H9 (cell line): ENCODE results near the gene UBE2E3. TPM values are rescaled to one million over a fixed set of nuclear protein-coding genes. Genes with fewer than 3 reads are reported as not detected.

Experiments
- DNase-seq: peaks from one replicate; pipeline ENCODE4 v3.0.0-alpha.2; 2017
- H2AFZ ChIP-seq: one replicate; pipeline ENCODE4 v1.6.1; 2013; ENCODE audit warnings: mild to moderate bottlenecking, low read length, control low read depth, moderate library complexity
- H2AK5ac ChIP-seq: 2 replicates; pipeline ENCODE4 v1.6.1; 2013; ENCODE audit warnings: low read length, control low read depth, mixed read lengths; ENCODE audit not compliant: insufficient read length
- H2BK120ac ChIP-seq: one replicate; pipeline ENCODE4 v1.6.1; 2013; ENCODE audit warnings: low read depth, mild to moderate bottlenecking, low read length, control low read depth, inconsistent platforms; ENCODE audit not compliant: poor library complexity, severe bottlenecking
- H2BK12ac ChIP-seq: 2 replicates; pipeline ENCODE4 v1.6.1; 2013; ENCODE audit warnings: low read length, control low read depth, mixed read lengths, low read depth; ENCODE audit not compliant: insufficient read length
- H2BK15ac ChIP-seq: 2 replicates; pipeline ENCODE4 v1.6.1; 2013; ENCODE audit warnings: low read depth, low read length, control low read depth
- H2BK20ac ChIP-seq: one replicate; pipeline ENCODE4 v1.6.1; 2013; ENCODE audit warnings: low read depth, mild to moderate bottlenecking, low read length, control low read depth, inconsistent platforms; ENCODE audit not compliant: poor library complexity, severe bottlenecking
- H2BK5ac ChIP-seq: 2 replicates; pipeline ENCODE4 v1.6.1; 2013; ENCODE audit warnings: low read length, control low read depth, mixed read lengths; ENCODE audit not compliant: insufficient read length
- H3K14ac ChIP-seq: 2 replicates; pipeline ENCODE4 v1.6.1; 2013; ENCODE audit warnings: low read length, control low read depth; ENCODE audit not compliant: insufficient read depth
- H3K18ac ChIP-seq: 2 replicates; pipeline ENCODE4 v1.6.1; 2013; ENCODE audit warnings: low read depth, mild to moderate bottlenecking, mixed read lengths, low read length, control low read depth; ENCODE audit not compliant: insufficient read length
- H3K23ac ChIP-seq: 2 replicates; pipeline ENCODE4 v1.6.1; 2013; ENCODE audit warnings: low read length, control low read depth, mixed read lengths, low read depth; ENCODE audit not compliant: insufficient read length
- H3K23me2 ChIP-seq: 2 replicates; pipeline ENCODE4 v1.6.1; 2013; ENCODE audit warnings: low read depth, mild to moderate bottlenecking, mixed read lengths, low read length, control low read depth; ENCODE audit not compliant: insufficient read length, poor library complexity, severe bottlenecking
- H3K27ac ChIP-seq: 2 replicates; pipeline ENCODE4 v1.5.1; 2013; ENCODE audit warnings: low read length, control low read depth, mixed read lengths, low read depth; ENCODE audit not compliant: insufficient read length
- H3K27me3 ChIP-seq: 2 replicates; pipeline ENCODE4 v1.6.1; 2013; ENCODE audit warnings: low read length, control low read depth, inconsistent platforms; ENCODE audit not compliant: insufficient read depth
- H3K4ac ChIP-seq: 2 replicates; pipeline ENCODE4 v1.6.1; 2013; ENCODE audit warnings: low read depth, mild to moderate bottlenecking, control low read depth, inconsistent platforms, low read length, moderate library complexity
- H3K4me1 ChIP-seq: 2 replicates; pipeline ENCODE4 v1.6.1; 2013; ENCODE audit warnings: low read length, control low read depth, inconsistent platforms; ENCODE audit not compliant: insufficient read depth
- H3K4me2 ChIP-seq: 2 replicates; pipeline ENCODE4 v1.6.1; 2013; ENCODE audit warnings: low read length, control low read depth, mixed read lengths; ENCODE audit not compliant: insufficient read length, insufficient read depth
- H3K56ac ChIP-seq: 2 replicates; pipeline ENCODE4 v1.6.1; 2013; ENCODE audit warnings: low read depth, mild to moderate bottlenecking, mixed read lengths, low read length, control low read depth; ENCODE audit not compliant: insufficient read length
- H3K79me1 ChIP-seq: 2 replicates; pipeline ENCODE4 v1.6.1; 2013; ENCODE audit warnings: low read depth, mild to moderate bottlenecking, moderate library complexity, low read length, control low read depth, inconsistent platforms; ENCODE audit not compliant: insufficient read depth, poor library complexity, severe bottlenecking
- H3K79me2 ChIP-seq: 2 replicates; pipeline ENCODE4 v1.6.1; 2013; ENCODE audit warnings: low read length, control low read depth, inconsistent platforms; ENCODE audit not compliant: insufficient read depth
- H3K9ac ChIP-seq: 2 replicates; pipeline ENCODE4 v1.6.1; 2013; ENCODE audit warnings: low read length, control low read depth, mixed read lengths; ENCODE audit not compliant: insufficient read length; ENCODE audit errors: extremely low read depth
- H3K9me3 ChIP-seq: one replicate; pipeline ENCODE4 v1.6.1; 2013; ENCODE audit warnings: low read depth, low read length, inconsistent platforms; ENCODE audit not compliant: control insufficient read depth
- H3T11ph ChIP-seq: one replicate; pipeline ENCODE4 v1.6.1; 2013; ENCODE audit warnings: mild to moderate bottlenecking, low read length, control low read depth, inconsistent platforms
- H4K20me1 ChIP-seq: one replicate; pipeline ENCODE4 v1.6.1; 2013; ENCODE audit not compliant: control insufficient read depth, insufficient read length, insufficient read depth
- H4K5ac ChIP-seq: 2 replicates; pipeline ENCODE4 v1.6.1; 2013; ENCODE audit warnings: low read depth, mild to moderate bottlenecking, mixed read lengths, low read length, control low read depth; ENCODE audit not compliant: insufficient read length
- H4K8ac ChIP-seq: replicated peaks from 2 replicates; pipeline ENCODE4 v1.6.1; 2013; ENCODE audit warnings: low read length, control low read depth, mixed read lengths, low read depth; ENCODE audit not compliant: insufficient read length
- H4K91ac ChIP-seq: 2 replicates; pipeline ENCODE4 v1.6.1; 2013; ENCODE audit warnings: low read depth, mild to moderate bottlenecking, moderate library complexity, mixed read lengths, low read length, control low read depth; ENCODE audit not compliant: insufficient read length
- H3K27ac Mint-ChIP-seq, 3 experiments: 2 replicates in 2 of 3; 3 replicates in 1 of 3; pipeline ENCODE4 v1.8.0; 2020 to 2021; ENCODE audit warnings: mixed read lengths in 3 of 3, mild to moderate bottlenecking in 1 of 3, moderate library complexity in 1 of 3
- H3K27me3 Mint-ChIP-seq: 2 replicates; pipeline ENCODE4 v1.8.0; 2021; ENCODE audit warnings: low read depth, mild to moderate bottlenecking, moderate library complexity, mixed read lengths
- H3K36me3 Mint-ChIP-seq, 3 experiments: 2 replicates in 2 of 3; 3 replicates in 1 of 3; pipeline ENCODE4 v1.8.0; 2020 to 2021; ENCODE audit warnings: low read depth in 3 of 3, mixed read lengths in 3 of 3; ENCODE audit not compliant: insufficient read depth in 1 of 3
- H3K4me1 Mint-ChIP-seq, 2 experiments: 2 replicates each; pipeline ENCODE4 v1.8.0; 2020; ENCODE audit warnings: mixed read lengths in 2 of 2
- H3K4me3 Mint-ChIP-seq, 2 experiments: 2 replicates in 1 of 2; 3 replicates in 1 of 2; pipeline ENCODE4 v1.8.0; 2020 to 2021; ENCODE audit warnings: mild to moderate bottlenecking in 2 of 2, mixed read lengths in 2 of 2, moderate library complexity in 1 of 2
- H3K9me3 Mint-ChIP-seq, 2 experiments: 2 replicates in 1 of 2; 3 replicates in 1 of 2; pipeline ENCODE4 v1.8.0; 2020; ENCODE audit warnings: mild to moderate bottlenecking in 2 of 2, mixed read lengths in 2 of 2, moderate library complexity in 1 of 2
- total RNA-seq: library from RNA; stranded (reverse); gene quantifications from 2 replicates; pipeline ENCODE4 v1.2.1, GENCODE V29; 2021
- TF ChIP-seq, protein P1 (sequence below): fragments of 200-600 bp; sonication (generic); conservative IDR thresholded peaks from 3 replicates; pipeline ENCODE4 v1.8.0; 2021; ENCODE audit warnings: antibody characterized with exemption, mild to moderate bottlenecking

The UBE2E3 gene
- total RNA-seq, 1 experiment from 2014 or later: 89.1 TPM

DNA sequence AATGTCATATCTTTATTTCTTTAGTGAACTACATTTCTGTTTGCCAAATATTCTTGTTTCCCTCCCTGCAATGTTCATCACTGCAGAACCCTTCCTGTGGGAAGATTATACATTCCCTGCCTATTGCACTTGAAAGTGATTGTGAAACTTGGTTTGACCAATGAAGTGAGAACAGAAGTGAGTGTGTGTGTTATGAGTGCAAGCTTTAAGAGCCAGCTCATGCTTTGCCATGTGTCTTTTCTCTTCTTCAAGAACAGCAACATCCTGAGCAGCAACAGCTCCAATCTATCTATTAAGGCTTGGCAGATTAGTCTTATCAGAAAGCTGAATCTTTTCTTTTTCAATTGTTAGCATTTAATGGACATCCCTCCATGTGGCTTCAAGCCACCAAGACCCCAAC, 42.0 kb upstream of the UBE2E3 start:
- Histone ChIP-seq H3K79me1 (no peaks in the 10 kb centered on the region), H3T11ph (no peak overlapping the region), H3K18ac (no peak overlapping the region), H3K4me1 (no peaks in the 10 kb centered on the region), H3K23me2 (no peaks in the 10 kb centered on the region), H4K20me1 (no peaks in the 10 kb centered on the region), H4K5ac (no peak overlapping the region), H3K56ac (no peak overlapping the region), H3K4ac (no peak overlapping the region), H3K23ac (no peak overlapping the region), H4K91ac (no peak overlapping the region), H3K9me3 (no peaks in the 10 kb centered on the region), H2BK5ac (no peak overlapping the region), H4K8ac (no peak overlapping the region), H2AFZ (no peak overlapping the region), H2AK5ac (no peak overlapping the region), H3K9ac (no peak overlapping the region), H2BK15ac (no peak overlapping the region), H2BK12ac (no peak overlapping the region), H3K27me3 (no peaks in the 10 kb centered on the region), H2BK20ac (no peak overlapping the region), H3K4me2 (no peak overlapping the region), H3K27ac (no peak overlapping the region), H3K14ac (no peak overlapping the region), H2BK120ac (no peak overlapping the region), H3K79me2 (no peaks in the 10 kb centered on the region)
- no peak overlapping the region for H3K27ac Mint-ChIP-seq
- no peak overlapping the region for H3K4me3 Mint-ChIP-seq
- peaks cover 1 to 2% of the 10 kb centered on the region in 2 experiments; a peak in 2 of 4 replicates for H3K4me1 Mint-ChIP-seq
- no peaks in the 10 kb centered on the region for H3K27me3 Mint-ChIP-seq
- H3K9me3 Mint-ChIP-seq: no peaks in the 10 kb centered on the region
- DNase-seq: no peak
- TF ChIP-seq, protein P1, sequence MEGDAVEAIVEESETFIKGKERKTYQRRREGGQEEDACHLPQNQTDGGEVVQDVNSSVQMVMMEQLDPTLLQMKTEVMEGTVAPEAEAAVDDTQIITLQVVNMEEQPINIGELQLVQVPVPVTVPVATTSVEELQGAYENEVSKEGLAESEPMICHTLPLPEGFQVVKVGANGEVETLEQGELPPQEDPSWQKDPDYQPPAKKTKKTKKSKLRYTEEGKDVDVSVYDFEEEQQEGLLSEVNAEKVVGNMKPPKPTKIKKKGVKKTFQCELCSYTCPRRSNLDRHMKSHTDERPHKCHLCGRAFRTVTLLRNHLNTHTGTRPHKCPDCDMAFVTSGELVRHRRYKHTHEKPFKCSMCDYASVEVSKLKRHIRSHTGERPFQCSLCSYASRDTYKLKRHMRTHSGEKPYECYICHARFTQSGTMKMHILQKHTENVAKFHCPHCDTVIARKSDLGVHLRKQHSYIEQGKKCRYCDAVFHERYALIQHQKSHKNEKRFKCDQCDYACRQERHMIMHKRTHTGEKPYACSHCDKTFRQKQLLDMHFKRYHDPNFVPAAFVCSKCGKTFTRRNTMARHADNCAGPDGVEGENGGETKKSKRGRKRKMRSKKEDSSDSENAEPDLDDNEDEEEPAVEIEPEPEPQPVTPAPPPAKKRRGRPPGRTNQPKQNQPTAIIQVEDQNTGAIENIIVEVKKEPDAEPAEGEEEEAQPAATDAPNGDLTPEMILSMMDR: no peak
- no peaks in the 10 kb centered on the region for H3K36me3 Mint-ChIP-seq
